Ascending aorta (tissue), 2 donors: ENCODE data around the gene HAL. TPM values are rescaled to one million over a fixed set of nuclear protein-coding genes. Genes with fewer than 3 reads are reported as not detected.

Experiments used
- DNase-seq, 2 donors: peaks; one replicate each; pipeline ENCODE4 v3.0.0-alpha.2; 2019; ENCODE audit warnings: low spot score in 2 of 2
- H3K27ac ChIP-seq, 2 donors: fragments of 200-600 bp; sonication (generic); one replicate each; pipeline ENCODE4 v1.5.1; 2016 to 2017; ENCODE audit warnings: mild to moderate bottlenecking in 1 of 2
- H3K27me3 ChIP-seq: fragments of 200-600 bp; sonication (generic); one replicate; pipeline ENCODE4 v1.5.1; 2017
- H3K36me3 ChIP-seq, 2 donors: fragments of 200-600 bp; sonication (generic); one replicate each; pipeline ENCODE4 v1.5.1; 2016
- H3K4me1 ChIP-seq, 2 donors: fragments of 200-600 bp; sonication (generic); one replicate each; pipeline ENCODE4 v1.5.1; 2016 to 2017; ENCODE audit warnings: mild to moderate bottlenecking in 1 of 2
- H3K4me3 ChIP-seq, 2 donors: fragments of 200-600 bp; sonication (generic); one replicate each; pipeline ENCODE4 v1.5.1; 2016 to 2017; ENCODE audit warnings: mild to moderate bottlenecking in 1 of 2
- H3K9me3 ChIP-seq, 2 donors: fragments of 200-600 bp; sonication (generic); one replicate each; pipeline ENCODE4 v1.5.1; 2016
- intact Hi-C: fragments of 100-400 bp; cut with DNase I; formaldehyde crosslinking; loops from one replicate; pipeline ENCODE4 v1.15.1; 2023
- total RNA-seq: library from RNA; depleted of rRNA; stranded (reverse); fragments of >200 nt; gene quantifications from one replicate; pipeline ENCODE4 v1.1.0, GENCODE V29; 2016
- TF ChIP-seq, protein P1 (sequence below), 3 experiments: fragments of 200-600 bp in 2 of 3; fragments of 450-650 bp in 1 of 3; sonication (generic) in 2 of 3; IDR thresholded peaks; one replicate each; pipeline ENCODE4 v1.5.1; 2016 to 2019; ENCODE audit warnings: antibody characterized with exemption in 3 of 3, mild to moderate bottlenecking in 1 of 3, moderate library complexity in 1 of 3

HAL gene
- total RNA-seq, 1 donor from 2014 or later = 1.5 TPM

DNA sequence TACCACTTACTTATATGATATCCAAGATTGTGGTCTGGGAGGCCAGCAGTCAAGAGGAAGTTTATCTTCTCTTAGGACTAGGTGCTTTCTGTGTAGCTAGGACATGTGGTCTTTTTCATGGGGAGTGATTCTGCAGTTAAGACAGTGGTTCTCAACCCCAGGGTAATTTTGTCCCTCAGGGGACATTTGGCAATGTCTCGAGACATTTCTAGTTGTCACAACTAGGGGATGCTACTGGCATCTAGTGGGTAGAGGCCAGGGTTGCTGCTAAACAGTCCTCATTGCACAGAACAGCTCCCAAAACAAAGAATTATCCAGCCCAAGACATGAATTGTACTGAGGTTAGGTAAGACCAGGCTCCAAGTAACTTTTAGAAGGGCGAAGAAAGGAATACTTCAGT is 33.0 kb downstream of the HAL start:
- H3K36me3 ChIP-seq = no peaks in the 10 kb centered on the region
- H3K9me3 ChIP-seq = no peaks in the 10 kb centered on the region
- H3K4me3 ChIP-seq = no peak overlapping the region
- no peaks in the 10 kb centered on the region for H3K4me1 ChIP-seq
- TF ChIP-seq, protein P1, sequence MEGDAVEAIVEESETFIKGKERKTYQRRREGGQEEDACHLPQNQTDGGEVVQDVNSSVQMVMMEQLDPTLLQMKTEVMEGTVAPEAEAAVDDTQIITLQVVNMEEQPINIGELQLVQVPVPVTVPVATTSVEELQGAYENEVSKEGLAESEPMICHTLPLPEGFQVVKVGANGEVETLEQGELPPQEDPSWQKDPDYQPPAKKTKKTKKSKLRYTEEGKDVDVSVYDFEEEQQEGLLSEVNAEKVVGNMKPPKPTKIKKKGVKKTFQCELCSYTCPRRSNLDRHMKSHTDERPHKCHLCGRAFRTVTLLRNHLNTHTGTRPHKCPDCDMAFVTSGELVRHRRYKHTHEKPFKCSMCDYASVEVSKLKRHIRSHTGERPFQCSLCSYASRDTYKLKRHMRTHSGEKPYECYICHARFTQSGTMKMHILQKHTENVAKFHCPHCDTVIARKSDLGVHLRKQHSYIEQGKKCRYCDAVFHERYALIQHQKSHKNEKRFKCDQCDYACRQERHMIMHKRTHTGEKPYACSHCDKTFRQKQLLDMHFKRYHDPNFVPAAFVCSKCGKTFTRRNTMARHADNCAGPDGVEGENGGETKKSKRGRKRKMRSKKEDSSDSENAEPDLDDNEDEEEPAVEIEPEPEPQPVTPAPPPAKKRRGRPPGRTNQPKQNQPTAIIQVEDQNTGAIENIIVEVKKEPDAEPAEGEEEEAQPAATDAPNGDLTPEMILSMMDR (IDR thresholded peaks at IDR 0.05) = no peak
- DNase-seq = no peak
- H3K27me3 ChIP-seq = no peaks in the 10 kb centered on the region
- intact Hi-C loops = no loop called here
- no peak overlapping the region for H3K27ac ChIP-seq

DNA sequence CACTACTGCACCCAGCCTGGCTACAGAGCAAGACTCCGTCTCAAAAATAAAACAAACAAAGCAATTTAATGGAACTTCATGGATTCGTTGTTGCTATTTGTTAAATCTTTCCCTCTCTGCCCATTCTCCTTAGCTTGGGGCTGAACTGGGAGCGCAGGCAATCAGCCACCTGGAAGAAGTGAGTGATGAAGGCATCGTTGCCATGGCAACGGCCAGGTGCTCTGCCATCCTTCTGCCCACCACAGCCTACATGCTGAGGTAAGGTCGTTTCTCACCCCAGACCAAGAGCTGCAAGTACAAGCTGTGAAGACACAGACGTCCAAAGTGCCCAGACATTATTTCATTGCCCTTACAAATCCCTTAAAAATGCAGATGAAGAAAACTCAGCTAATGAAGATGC is 33.9 kb downstream of the HAL start:
- intact Hi-C loops = no loop called here
- TF ChIP-seq, protein P1 (IDR thresholded peaks at IDR 0.05) = no peak
- H3K27me3 ChIP-seq = no peaks in the 10 kb centered on the region
- H3K27ac ChIP-seq = no peak overlapping the region
- no peaks in the 10 kb centered on the region for H3K4me1 ChIP-seq
- no peak overlapping the region for H3K4me3 ChIP-seq
- no peaks in the 10 kb centered on the region for H3K9me3 ChIP-seq
- no peaks in the 10 kb centered on the region for H3K36me3 ChIP-seq
- no peak for DNase-seq

- H3K27me3 ChIP-seq = no peaks in the 10 kb centered on the region
- H3K9me3 ChIP-seq = no peaks in the 10 kb centered on the region
- H3K36me3 ChIP-seq = no peaks in the 10 kb centered on the region
- intact Hi-C loops = no loop called here
- no peak overlapping the region for H3K4me3 ChIP-seq
- H3K4me1 ChIP-seq = no peaks in the 10 kb centered on the region
- TF ChIP-seq, protein P1 (IDR thresholded peaks at IDR 0.05) = no peak
- H3K27ac ChIP-seq = no peak overlapping the region
- no peak for DNase-seq
Measured at GRCh38 chr12:95960241-95960640, 35.9 kb downstream of the HAL start.

GRCh38 chr12:95959107-95959506 is 37.0 kb downstream of the HAL start:
- DNase-seq = no peak
- no peaks in the 10 kb centered on the region for H3K36me3 ChIP-seq
- intact Hi-C loops = no loop called here
- no peaks in the 10 kb centered on the region for H3K27me3 ChIP-seq
- no peaks in the 10 kb centered on the region for H3K9me3 ChIP-seq
- no peak overlapping the region for H3K27ac ChIP-seq
- H3K4me1 ChIP-seq = no peaks in the 10 kb centered on the region
- TF ChIP-seq, protein P1 (IDR thresholded peaks at IDR 0.05) = no peak
- no peak overlapping the region for H3K4me3 ChIP-seq

DNA sequence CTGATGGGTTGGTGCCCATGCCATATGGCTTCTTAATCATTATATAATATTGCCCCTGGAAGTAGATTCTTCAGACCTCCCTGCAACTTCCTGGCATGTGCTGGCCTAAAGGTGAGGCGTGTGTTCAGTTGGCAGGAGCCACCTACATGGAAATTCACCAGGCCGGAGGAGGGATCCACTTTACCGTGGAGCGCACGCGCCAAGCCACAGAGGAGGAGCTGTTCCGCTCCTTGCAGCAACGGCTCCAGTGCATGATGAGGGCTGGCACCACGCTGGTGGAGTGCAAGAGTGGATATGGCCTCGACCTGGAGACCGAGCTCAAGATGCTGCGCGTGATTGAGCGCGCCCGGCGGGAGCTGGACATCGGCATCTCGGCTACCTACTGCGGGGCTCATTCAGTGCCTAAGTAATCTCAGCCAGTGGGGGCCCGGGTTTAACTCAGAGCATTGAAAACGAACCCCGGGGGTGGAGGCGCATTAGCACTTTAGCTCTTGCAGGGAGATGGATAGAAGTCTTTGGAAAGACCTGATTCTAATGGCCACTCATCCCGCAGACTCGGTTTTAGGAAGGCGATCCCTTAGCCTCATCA is 39.5 kb downstream of the HAL start:
- H3K4me3 ChIP-seq = no peak overlapping the region
- H3K27me3 ChIP-seq = no peaks in the 10 kb centered on the region
- TF ChIP-seq, protein P1 (IDR thresholded peaks at IDR 0.05) = no peak
- no peaks in the 10 kb centered on the region for H3K36me3 ChIP-seq
- no peaks in the 10 kb centered on the region for H3K9me3 ChIP-seq
- intact Hi-C loops = no loop called here
- no peak for DNase-seq
- H3K27ac ChIP-seq = no peak overlapping the region
- no peaks in the 10 kb centered on the region for H3K4me1 ChIP-seq
